ENCODE data around the gene SLC30A4. TPM values are rescaled to one million over a fixed set of nuclear protein-coding genes. Genes with fewer than 3 reads are reported as not detected.

Gene SLC30A4
- polyA plus RNA-seq, 1 donor (not counting 4 experiments of a cell fraction or from before 2014, with no cell fraction given): 3.3 TPM

DNA sequence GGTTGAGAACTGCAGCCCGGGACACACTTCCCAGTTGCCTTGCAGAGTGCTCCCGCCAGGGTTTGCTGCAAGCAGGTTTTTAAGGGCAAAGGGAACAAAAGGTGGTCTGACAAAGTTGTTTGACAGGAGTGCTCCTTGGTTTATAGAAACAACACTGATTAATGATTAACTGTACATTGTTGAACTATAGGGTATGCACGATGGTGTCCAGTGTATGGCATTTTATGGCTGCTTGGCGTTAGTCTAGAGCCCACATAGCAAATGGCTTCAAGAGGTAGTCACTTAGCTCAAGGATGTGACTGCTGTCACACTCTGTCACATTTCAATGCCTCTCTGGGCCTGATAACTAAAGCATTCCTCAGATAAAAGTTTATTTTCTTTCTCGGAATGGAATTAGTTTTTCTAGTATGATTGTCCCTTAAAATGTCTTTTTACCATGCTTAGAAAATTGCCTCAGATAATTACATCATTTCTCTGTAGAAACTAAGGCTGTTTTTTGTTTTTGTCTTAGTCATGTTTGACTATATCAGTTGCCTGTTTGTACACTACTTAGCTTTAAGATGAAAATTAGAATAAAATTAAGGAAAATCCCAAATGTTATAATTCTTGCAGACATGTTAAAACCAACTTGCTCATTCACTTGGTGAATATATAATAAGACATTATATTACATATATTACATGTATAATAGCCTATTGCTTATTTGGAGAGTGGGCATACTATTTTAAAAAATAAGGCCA lies 82.9 kb downstream of the SLC30A4 start:
- H3K4me2 ChIP-seq (ENCODE audit: control insufficient read depth, extremely low read depth, insufficient read depth, low read depth, low read length): no peak overlapping the region
- H3K4me1 ChIP-seq (ENCODE audit: control insufficient read depth, extremely low read depth, insufficient read depth, low read length): no peaks in the 10 kb centered on the region
- TF ChIP-seq CTCF (optimal IDR thresholded peaks at IDR 0.05 in 1 of 3, IDR thresholded peaks at IDR 0.05 in 1 of 3, conservative IDR thresholded peaks at IDR 0.05 in 1 of 3; ENCODE audit: extremely low read depth in 1 of 3, insufficient read depth in 2 of 3, low read length in 3 of 3) (no peak), EZH2 (IDR thresholded peaks at IDR 0.05; ENCODE audit: low read length) (no peak)
- H3K9me3 ChIP-seq (ENCODE audit: control insufficient read depth, low read depth, low read length): no peaks in the 10 kb centered on the region
- DNase-seq (ENCODE audit: low read depth, low spot score): no peak
- H3K9ac ChIP-seq (ENCODE audit: control insufficient read depth, extremely low read depth, insufficient read depth, low read length): no peak overlapping the region
- no peaks in the 10 kb centered on the region for H3K79me2 ChIP-seq (ENCODE audit: control insufficient read depth, insufficient read depth, low read length)
- H4K20me1 ChIP-seq (ENCODE audit: control insufficient read depth, extremely low read depth, insufficient read depth, low read length): no peaks in the 10 kb centered on the region
- H2AFZ ChIP-seq (ENCODE audit: control insufficient read depth, low read length): no peak overlapping the region
- H3K27ac ChIP-seq (ENCODE audit: control insufficient read depth, insufficient read depth, low read length): no peak overlapping the region
- dilution Hi-C loops (cut with MboI; ENCODE audit: extremely low pct_ligation_motif_present, low sequenced_read_pairs): no loop called here
- FAIRE-seq: no peak
- H3K9me1 ChIP-seq (ENCODE audit: control insufficient read depth, extremely low read depth, insufficient read depth, low read length): no peaks in the 10 kb centered on the region
- H3K4me3 ChIP-seq (ENCODE audit: control insufficient read depth in 2 of 3, extremely low read depth in 1 of 3, insufficient read depth in 2 of 3, low read depth in 1 of 3, low read length in 3 of 3): no peak overlapping the region
- peaks cover 12% of the 10 kb centered on the region for H3K27me3 ChIP-seq (ENCODE audit: control insufficient read depth, extremely low read depth, insufficient read depth, low read length)
- no peaks in the 10 kb centered on the region for H3K36me3 ChIP-seq (ENCODE audit: control insufficient read depth in 2 of 2, extremely low read depth in 1 of 2, insufficient read depth in 2 of 2, low read length in 2 of 2)

DNA sequence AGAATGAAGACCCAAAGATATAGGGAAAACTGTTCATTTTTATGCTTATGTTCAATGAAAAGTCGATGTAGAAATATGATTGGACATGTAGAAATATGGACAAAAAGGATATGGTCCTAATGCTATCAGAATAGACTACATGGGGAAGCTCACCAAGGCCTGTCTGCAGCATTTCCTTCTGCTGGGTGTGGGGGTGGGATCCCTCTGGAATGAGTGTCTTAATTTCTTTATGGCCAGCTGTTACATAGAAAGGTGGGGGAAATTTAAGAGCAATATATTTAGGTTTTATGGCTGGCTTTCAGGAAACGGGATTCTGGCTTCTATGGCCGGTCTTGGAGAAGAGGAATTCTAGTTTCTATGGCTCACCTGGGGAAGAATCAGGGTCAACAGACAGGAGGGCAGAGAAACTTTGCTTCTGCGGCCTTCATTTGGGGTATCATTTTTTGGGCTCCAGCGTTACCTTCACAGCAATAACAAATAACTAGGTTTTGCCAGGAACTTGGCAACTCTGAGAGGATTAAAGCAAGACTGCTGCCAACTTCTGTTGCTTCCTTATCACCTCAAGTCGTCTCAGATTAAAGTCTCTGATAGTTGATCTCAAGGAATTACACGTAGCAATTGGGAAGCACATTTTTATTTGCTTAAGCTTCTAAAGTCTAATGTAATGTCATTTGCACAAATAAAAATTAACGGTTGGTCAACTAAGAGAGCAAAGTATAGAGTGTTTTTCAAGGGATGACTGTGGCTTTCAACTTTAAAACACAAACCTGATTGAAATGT lies 87.2 kb downstream of the SLC30A4 start:
- Histone ChIP-seq H3K4me2 (ENCODE audit: control insufficient read depth, extremely low read depth, insufficient read depth, low read depth, low read length) (no peak overlapping the region), H3K79me2 (ENCODE audit: control insufficient read depth, insufficient read depth, low read length) (no peaks in the 10 kb centered on the region), H3K9ac (ENCODE audit: control insufficient read depth, extremely low read depth, insufficient read depth, low read length) (no peak overlapping the region), H4K20me1 (ENCODE audit: control insufficient read depth, extremely low read depth, insufficient read depth, low read length) (no peaks in the 10 kb centered on the region), H2AFZ (ENCODE audit: control insufficient read depth, low read length) (no peak overlapping the region), H3K4me1 (ENCODE audit: control insufficient read depth, extremely low read depth, insufficient read depth, low read length) (no peaks in the 10 kb centered on the region), H3K27ac (ENCODE audit: control insufficient read depth, insufficient read depth, low read length) (no peak overlapping the region), H3K4me3 (ENCODE audit: control insufficient read depth in 2 of 3, extremely low read depth in 1 of 3, insufficient read depth in 2 of 3, low read depth in 1 of 3, low read length in 3 of 3) (no peak overlapping the region), H3K9me3 (ENCODE audit: control insufficient read depth, low read depth, low read length) (no peaks in the 10 kb centered on the region), H3K9me1 (ENCODE audit: control insufficient read depth, extremely low read depth, insufficient read depth, low read length) (no peaks in the 10 kb centered on the region), H3K36me3 (ENCODE audit: control insufficient read depth in 2 of 2, extremely low read depth in 1 of 2, insufficient read depth in 2 of 2, low read length in 2 of 2) (no peaks in the 10 kb centered on the region), H3K27me3 (ENCODE audit: control insufficient read depth, extremely low read depth, insufficient read depth, low read length) (peaks cover 30% of the 10 kb centered on the region)
- DNase-seq (ENCODE audit: low read depth, low spot score) (no peak), FAIRE-seq (no peak)
- TF ChIP-seq EZH2 (IDR thresholded peaks at IDR 0.05; ENCODE audit: low read length): no peak
- TF ChIP-seq CTCF (optimal IDR thresholded peaks at IDR 0.05 in 1 of 3, IDR thresholded peaks at IDR 0.05 in 1 of 3, conservative IDR thresholded peaks at IDR 0.05 in 1 of 3; ENCODE audit: extremely low read depth in 1 of 3, insufficient read depth in 2 of 3, low read length in 3 of 3): no peak
- dilution Hi-C loops (cut with MboI; ENCODE audit: extremely low pct_ligation_motif_present, low sequenced_read_pairs): no loop called here
